ENCODE results near the gene LIN7B. TPM values are rescaled to one million over a fixed set of nuclear protein-coding genes. Genes with fewer than 3 reads are reported as not detected.
A peak's percentile ranks its signal among the peaks of the same experiment; 100 is the strongest.

LIN7B gene
- total RNA-seq, 2 donors from 2014 or later = 4.7 to 5.2 TPM

DNA sequence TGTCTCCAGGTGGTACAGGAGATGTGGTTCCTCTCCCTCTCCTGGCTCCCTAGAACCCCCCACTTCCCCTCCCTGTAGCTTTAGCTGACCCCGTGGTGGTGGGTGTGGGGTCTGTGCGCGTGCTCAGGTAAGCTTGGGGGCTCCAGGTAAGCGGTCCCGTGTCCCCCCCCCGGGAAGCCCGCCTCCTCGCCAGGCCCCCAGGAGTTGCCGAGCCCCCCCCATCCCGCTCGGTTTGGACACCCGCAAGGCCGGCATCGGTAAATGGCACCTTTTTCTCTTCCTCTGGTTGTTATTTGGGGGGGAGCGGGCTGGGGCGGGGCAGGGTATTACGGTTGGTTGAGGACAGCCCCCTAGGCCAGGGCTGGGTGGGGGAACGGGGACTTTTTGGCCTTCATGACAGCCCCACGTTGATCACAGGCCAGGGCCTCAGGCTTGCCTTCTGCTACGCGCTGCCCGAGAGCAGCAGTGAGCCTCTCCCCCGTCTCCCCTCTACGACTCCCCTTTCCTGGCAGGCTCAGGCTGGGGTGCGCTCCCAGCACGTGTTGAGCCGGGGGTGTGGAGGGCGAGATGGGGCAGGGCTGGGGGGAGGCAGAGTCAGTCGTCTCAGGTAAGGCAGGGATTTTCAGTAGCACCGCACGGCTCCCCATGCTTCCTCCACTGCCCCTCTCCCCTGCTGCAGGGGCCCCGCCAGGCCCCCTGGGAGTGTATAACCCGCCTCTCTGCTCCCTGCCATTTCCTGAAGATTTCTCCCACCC lies 10.7 kb upstream of the LIN7B start:
- H3K27me3 Mint-ChIP-seq = no peaks in the 10 kb centered on the region
- H3K36me3 Mint-ChIP-seq (ENCODE audit: low read depth) = peaks cover 12% of the 10 kb centered on the region
- no peak overlapping the region for H3K27ac Mint-ChIP-seq
- peaks cover 16% of the 10 kb centered on the region for H3K4me1 Mint-ChIP-seq
- ATAC-seq = no peak
- no peak overlapping the region for H3K4me3 Mint-ChIP-seq
- no peaks in the 10 kb centered on the region for H3K9me3 ChIP-seq (ENCODE audit: control insufficient read depth, low read length, poor library complexity, severe bottlenecking)
- DNase-seq = no peak

DNA sequence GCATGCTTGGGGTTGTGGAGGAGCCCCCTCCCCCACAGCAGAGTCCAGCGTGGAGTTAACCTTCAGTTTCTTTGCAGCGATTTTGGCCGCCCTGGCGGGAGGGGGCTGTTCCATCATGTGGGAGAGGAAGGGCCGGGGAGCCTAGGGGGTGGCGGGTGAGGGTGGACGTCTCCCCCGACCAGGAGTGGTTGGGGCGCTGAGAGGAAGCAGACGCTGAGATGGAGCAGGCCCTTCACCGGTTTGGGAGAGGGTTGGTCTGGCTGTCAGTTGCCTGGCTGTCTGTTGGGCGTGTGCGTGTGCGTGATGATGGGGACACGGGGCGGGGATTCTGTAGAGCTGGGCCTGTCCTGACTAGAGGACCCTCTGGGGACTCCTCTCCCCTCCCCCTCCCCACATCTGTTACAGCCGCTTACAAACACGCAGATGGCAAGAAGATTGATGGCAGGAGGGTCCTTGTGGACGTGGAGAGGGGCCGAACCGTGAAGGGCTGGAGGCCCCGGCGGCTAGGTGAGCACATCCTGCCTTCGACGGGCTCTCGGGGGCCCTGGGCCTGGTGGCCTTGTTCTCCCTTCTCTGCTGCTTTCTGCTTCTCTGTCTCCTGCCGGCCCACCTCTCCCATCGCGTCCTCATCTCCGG lies 9.8 kb upstream of the LIN7B start:
- Mint-ChIP-seq H3K27ac (peak overlapping the region; percentile 79), H3K4me3 (no peak overlapping the region), H3K36me3 (ENCODE audit: low read depth) (peaks cover 12% of the 10 kb centered on the region)

DNA sequence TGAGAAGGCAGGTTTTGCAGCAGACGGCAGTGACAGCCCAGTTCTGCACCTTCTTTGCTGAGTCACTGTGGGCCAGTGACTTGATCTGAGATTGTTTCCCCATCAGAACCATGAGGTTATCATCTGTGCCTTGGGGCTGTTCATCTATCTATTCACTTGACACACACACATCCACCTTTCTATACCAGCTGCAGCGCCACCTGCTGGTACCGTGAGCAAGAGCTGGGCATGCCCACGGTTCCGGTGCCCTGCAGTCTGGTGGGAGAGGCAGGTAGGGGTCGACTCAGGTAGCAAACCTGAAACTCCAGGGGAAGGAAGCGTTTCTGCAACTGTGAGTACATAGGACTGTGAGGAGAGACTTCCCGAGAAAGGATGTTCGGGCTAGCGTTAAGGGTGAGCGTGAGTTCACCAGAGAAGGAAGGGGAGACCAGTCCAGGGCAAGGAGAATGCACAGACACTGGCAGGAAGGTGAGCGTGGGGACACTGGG lies 7.5 kb upstream of the LIN7B start:
- no peaks in the 10 kb centered on the region for H3K9me3 ChIP-seq (ENCODE audit: control insufficient read depth, low read length, poor library complexity, severe bottlenecking)
- DNase-seq (peak; percentile 38 to 65 (median 47)), ATAC-seq (peak; percentile 76)
- H3K27ac Mint-ChIP-seq = peak overlapping the region; percentile 2
- H3K27me3 Mint-ChIP-seq = no peaks in the 10 kb centered on the region
- H3K4me3 Mint-ChIP-seq = no peak overlapping the region
- peaks cover 8% of the 10 kb centered on the region for H3K36me3 Mint-ChIP-seq (ENCODE audit: low read depth)
- H3K4me1 Mint-ChIP-seq = peaks cover 9% of the 10 kb centered on the region

More for the DNA sequence above, 9.8 kb upstream of the LIN7B start:
- Mint-ChIP-seq H3K27me3 (no peaks in the 10 kb centered on the region), H3K4me1 (peaks cover 16% of the 10 kb centered on the region)
- H3K9me3 ChIP-seq (ENCODE audit: control insufficient read depth, low read length, poor library complexity, severe bottlenecking) = no peaks in the 10 kb centered on the region
- DNase-seq (no peak), ATAC-seq (no peak)

DNA sequence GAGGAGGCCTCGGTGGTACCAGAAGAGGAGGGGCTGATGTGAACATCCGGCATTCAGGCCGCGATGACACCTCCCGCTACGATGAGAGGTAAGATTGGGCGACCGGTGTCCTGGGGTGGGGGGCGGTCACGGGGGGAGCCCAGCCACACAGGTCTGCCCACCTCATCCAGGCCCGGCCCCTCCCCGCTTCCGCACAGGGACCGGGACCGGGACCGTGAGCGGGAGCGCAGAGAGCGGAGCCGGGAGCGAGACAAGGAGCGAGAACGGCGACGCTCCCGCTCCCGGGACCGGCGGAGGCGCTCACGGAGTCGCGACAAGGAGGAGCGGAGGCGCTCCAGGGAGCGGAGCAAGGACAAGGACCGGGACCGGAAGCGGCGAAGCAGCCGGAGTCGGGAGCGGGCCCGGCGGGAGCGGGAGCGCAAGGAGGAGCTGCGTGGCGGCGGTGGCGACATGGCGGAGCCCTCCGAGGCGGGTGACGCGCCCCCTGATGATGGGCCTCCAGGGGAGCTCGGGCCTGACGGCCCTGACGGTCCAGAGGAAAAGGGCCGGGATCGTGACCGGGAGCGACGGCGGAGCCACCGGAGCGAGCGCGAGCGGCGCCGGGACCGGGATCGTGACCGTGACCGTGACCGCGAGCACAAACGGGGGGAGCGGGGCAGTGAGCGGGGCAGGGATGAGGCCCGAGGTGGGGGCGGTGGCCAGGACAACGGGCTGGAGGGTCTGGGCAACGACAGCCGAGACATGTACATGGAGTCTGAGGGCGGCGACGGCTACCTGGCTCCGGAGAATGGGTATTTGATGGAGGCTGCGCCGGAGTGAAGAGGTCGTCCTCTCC lies 6.3 kb upstream of the LIN7B start:
- no peak overlapping the region for H3K4me3 Mint-ChIP-seq
- no peaks in the 10 kb centered on the region for H3K27me3 Mint-ChIP-seq
- no peak for ATAC-seq
- H3K27ac Mint-ChIP-seq = no peak overlapping the region
- DNase-seq = no peak
- no peaks in the 10 kb centered on the region for H3K9me3 ChIP-seq (ENCODE audit: control insufficient read depth, low read length, poor library complexity, severe bottlenecking)
- H3K4me1 Mint-ChIP-seq = peaks cover 9% of the 10 kb centered on the region
- H3K36me3 Mint-ChIP-seq (ENCODE audit: low read depth) = peaks cover 8% of the 10 kb centered on the region

DNA sequence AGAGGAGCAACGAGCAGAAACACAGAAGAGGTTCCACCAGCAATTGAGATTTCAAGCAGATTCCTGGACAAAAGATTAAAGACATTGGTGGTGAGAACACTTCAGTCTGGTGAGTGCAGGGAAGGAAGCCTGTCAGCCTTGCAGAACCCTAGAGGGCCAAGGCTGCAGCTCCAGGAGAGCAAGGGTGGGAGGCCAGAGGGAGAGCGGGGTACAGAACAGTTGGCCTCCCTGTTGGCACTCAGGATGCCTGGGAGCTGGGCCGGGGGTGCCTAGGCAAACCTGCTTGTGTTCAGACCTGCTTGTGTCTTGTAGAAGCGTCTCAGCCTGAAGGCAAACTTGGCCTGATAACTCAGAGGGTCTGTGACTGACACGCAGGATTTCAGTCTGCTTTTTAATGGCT lies 5.1 kb upstream of the LIN7B start:
- H3K36me3 Mint-ChIP-seq (ENCODE audit: low read depth) = peaks cover 8% of the 10 kb centered on the region
- no peaks in the 10 kb centered on the region for H3K27me3 Mint-ChIP-seq
- ATAC-seq (no peak), DNase-seq (no peak)
- no peak overlapping the region for H3K4me3 Mint-ChIP-seq
- no peaks in the 10 kb centered on the region for H3K9me3 ChIP-seq (ENCODE audit: control insufficient read depth, low read length, poor library complexity, severe bottlenecking)
- peaks cover 16% of the 10 kb centered on the region for H3K4me1 Mint-ChIP-seq
- no peak overlapping the region for H3K27ac Mint-ChIP-seq

DNA sequence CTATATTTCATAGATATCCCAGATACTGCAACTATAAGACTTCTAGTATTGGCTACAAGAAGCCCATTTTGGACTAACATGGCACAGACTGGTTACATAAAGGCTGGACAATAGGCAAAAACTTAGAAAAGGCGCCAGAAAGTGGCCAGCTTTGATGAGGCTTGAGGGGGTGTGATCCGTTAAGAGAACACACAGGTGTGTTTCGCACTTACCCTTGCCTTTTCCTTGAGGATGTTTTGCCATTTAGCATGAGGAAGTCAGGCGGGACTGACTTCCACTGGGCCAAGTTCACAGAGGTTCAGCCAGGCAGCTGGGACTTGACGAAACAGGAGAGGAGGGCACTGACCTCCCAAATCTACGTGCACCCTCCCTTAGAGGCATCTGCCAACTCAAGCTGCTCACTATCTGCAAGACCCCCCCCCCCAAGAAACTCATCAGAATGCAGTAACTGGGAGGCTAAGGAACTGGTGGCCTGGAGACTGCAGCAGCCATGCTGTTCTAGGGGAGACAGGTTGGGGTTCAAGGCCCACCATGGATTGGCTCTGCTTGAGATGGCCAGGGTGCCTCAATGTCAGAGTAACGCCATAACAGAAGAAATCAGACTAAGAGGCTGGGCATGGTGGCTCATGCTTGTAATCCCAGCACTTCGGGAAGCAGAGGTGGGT lies 4.5 kb upstream of the LIN7B start:
- H3K4me1 Mint-ChIP-seq = peaks cover 17% of the 10 kb centered on the region

DNA sequence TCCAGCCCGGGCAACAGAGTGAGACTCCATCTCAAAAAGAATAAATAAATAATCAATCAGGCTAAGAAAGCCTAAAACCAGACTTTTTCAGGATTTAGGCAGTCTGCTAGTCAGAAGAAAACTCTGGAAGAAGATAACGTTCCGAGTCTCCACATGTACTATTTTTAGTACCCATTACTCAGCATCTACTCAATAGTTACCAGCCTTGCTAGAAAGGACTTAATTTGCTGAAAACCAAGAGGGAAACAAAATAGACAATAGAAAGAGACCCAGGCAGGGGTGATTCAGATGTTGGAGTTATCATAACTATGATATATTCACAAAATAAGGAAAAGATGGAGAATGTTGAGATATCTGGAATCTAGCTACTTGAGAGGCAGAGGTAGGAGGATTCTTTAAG lies 3.6 kb upstream of the LIN7B start:
- ATAC-seq = no peak
- no peak for DNase-seq
- Mint-ChIP-seq H3K27ac (no peak overlapping the region), H3K27me3 (no peaks in the 10 kb centered on the region), H3K36me3 (ENCODE audit: low read depth) (peaks cover 6% of the 10 kb centered on the region), H3K4me1 (peaks cover 17% of the 10 kb centered on the region), H3K4me3 (no peak overlapping the region)
- H3K9me3 ChIP-seq (ENCODE audit: control insufficient read depth, low read length, poor library complexity, severe bottlenecking) = no peaks in the 10 kb centered on the region

More for the DNA sequence above, 4.5 kb upstream of the LIN7B start:
- Mint-ChIP-seq H3K36me3 (ENCODE audit: low read depth) (peaks cover 7% of the 10 kb centered on the region), H3K27ac (no peak overlapping the region), H3K4me3 (no peak overlapping the region), H3K27me3 (no peaks in the 10 kb centered on the region)
- ATAC-seq (no peak), DNase-seq (no peak)
- no peaks in the 10 kb centered on the region for H3K9me3 ChIP-seq (ENCODE audit: control insufficient read depth, low read length, poor library complexity, severe bottlenecking)

DNA sequence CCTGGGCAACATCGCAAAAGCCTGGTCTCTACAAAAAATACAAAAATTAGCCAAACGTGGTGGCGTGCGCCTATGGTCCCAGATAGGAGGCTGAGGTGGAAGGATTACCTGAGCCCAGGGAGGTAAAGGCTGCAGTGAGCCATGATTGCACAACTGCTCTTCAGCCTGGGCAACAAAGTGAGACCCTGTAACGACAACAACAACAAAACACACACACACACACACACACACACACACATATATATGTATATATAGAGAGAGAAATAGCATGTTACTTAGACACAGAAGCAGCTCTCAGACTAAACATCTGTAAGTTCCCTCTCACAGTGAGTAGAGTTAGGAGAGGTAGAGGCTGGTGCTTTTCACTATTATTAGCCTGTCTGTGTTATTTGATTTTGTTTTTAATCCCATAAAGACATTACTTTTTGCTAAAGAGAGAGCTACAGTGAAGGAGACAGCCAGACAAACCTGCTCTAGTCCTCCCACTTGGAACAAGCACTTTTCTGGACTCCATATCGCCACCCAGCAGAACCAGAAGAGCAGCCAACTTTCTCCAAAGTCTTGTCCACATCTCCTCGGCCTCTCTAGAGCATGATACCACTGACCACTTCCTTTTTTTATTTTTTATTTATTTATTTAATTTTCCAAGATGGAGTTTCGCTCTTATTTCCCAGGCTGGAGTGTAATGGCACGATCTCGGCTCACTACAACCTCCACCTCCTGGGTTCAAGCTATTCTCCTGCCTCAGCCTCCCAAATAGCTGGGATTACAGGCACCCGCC lies 2.8 kb upstream of the LIN7B start:
- Mint-ChIP-seq H3K27ac (no peak overlapping the region), H3K36me3 (ENCODE audit: low read depth) (peaks cover 6% of the 10 kb centered on the region), H3K4me3 (peak overlapping the region; percentile 7), H3K27me3 (no peaks in the 10 kb centered on the region), H3K4me1 (peaks cover 20% of the 10 kb centered on the region)
- DNase-seq = no peak
- no peak for ATAC-seq
- no peaks in the 10 kb centered on the region for H3K9me3 ChIP-seq (ENCODE audit: control insufficient read depth, low read length, poor library complexity, severe bottlenecking)

DNA sequence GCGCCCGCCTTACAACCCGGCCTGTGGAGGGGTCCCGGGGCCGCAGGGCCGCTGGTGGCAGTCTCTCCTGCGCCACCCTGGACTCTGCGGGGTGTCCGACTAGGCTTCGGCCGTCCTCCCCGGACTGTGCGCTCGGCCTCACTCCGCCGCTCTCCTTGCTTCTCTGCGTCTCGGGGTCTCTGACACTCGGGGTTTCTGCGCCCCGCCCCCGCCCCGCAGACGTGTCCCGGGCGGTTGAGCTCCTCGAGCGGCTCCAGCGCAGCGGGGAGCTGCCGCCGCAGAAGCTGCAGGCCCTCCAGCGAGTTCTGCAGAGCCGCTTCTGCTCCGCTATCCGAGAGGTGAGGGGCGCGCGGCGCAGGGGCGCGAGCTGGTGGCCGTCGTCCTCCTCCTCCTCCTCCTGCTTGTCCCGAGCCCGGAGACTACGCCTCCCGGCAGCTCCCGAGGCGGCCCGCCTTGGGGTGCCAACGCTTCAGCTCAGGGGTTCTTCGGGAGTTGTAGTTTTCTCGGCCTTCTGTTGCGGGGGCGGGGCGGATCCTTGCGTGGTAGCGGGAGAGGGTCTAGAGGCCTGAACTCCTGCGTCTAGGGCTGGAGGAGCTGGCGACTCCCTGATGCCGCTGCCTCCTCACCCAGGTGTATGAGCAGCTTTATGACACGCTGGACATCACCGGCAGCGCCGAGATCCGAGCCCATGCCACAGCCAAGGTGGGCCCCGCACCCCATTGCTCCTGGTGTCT lies 627 bp downstream of the LIN7B start:
- no peak for ATAC-seq
- no peaks in the 10 kb centered on the region for H3K36me3 Mint-ChIP-seq (ENCODE audit: low read depth)
- H3K27ac Mint-ChIP-seq = peak overlapping the region; percentile 61
- peak in 2 of 3 donors; percentile 27 to 29 for DNase-seq
- H3K9me3 ChIP-seq (ENCODE audit: control insufficient read depth, low read length, poor library complexity, severe bottlenecking) = no peaks in the 10 kb centered on the region
- H3K4me1 Mint-ChIP-seq = peaks cover 30% of the 10 kb centered on the region
- no peaks in the 10 kb centered on the region for H3K27me3 Mint-ChIP-seq
- H3K4me3 Mint-ChIP-seq = peak overlapping the region; percentile 86

DNA sequence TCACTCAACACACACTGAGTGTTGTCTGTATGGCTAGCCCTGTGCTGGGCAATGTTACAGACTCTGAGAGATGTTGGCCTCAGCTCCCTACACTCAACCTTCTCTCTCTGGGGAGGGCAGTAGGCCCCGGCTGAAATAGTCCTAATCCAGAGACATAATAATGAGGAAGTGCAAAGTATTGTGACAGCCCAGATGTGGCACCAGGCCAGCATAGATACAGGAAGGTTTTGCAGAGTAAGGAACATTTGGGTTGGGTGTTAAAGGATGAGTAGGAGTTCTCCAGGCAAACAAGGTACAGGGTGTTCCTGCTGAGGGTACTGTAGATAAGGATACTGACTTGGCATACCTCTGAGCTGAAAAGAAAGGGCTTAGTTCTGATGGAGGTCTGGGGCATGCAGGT lies 2.4 kb downstream of the LIN7B start:
- H3K4me1 Mint-ChIP-seq = peaks cover 40% of the 10 kb centered on the region
- H3K4me3 Mint-ChIP-seq = no peak overlapping the region
- H3K27ac Mint-ChIP-seq = peak overlapping the region; percentile 83
- H3K36me3 Mint-ChIP-seq (ENCODE audit: low read depth) = no peaks in the 10 kb centered on the region
- DNase-seq (no peak), ATAC-seq (no peak)
- H3K27me3 Mint-ChIP-seq = peaks cover 5% of the 10 kb centered on the region
- no peaks in the 10 kb centered on the region for H3K9me3 ChIP-seq (ENCODE audit: control insufficient read depth, low read length, poor library complexity, severe bottlenecking)

DNA sequence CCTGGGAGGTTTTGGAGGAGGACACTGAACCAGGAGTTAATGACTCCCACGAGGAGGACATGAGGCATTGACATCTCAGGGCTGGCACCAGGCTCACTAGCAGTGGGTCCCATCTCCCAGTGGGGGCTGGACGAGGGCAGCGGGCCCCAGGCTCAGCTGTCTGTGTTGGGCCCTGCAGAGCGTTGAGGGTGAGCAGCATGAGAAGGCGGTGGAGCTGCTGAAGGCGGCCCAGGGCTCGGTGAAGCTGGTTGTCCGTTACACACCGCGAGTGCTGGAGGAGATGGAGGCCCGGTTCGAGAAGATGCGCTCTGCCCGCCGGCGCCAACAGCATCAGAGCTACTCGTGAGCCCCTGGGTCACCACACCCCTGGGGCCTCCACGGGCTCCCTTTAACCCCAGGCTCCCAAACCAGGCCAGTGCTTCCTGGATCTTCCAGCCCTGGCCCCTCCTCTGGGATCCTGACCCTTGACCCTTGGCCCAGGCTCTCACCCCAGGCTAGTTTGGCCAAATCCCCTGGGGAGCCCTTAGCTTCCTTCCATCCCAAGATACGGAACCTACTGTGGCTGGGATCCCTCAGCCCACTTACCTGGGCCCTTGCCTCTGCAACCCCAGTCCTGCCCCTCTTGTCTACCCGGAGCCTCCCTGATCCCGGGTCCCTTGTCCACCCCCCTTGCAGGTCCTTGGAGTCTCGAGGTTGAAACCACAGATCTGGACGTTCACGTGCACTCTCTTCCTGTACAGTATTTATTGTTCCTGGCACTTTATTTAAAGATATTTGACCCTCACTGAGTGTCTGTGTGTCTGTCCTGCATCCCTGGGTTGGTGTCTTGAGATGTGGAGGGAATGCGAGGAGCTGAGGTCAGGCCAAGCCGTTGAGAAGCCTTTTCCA lies 3.8 kb downstream of the LIN7B start:
- H3K36me3 Mint-ChIP-seq (ENCODE audit: low read depth) = no peaks in the 10 kb centered on the region

More for the DNA sequence above, 3.8 kb downstream of the LIN7B start:
- Mint-ChIP-seq H3K4me1 (peaks cover 42% of the 10 kb centered on the region), H3K4me3 (peak overlapping the region; percentile 92), H3K27me3 (peaks cover 5% of the 10 kb centered on the region), H3K27ac (peak overlapping the region; percentile 95)
- ATAC-seq (no peak), DNase-seq (no peak)
- H3K9me3 ChIP-seq (ENCODE audit: control insufficient read depth, low read length, poor library complexity, severe bottlenecking) = no peaks in the 10 kb centered on the region
